Heart left ventricle (tissue), 16 donors: Measurements from ENCODE around the gene SUGP2. TPM values are rescaled to one million over a fixed set of nuclear protein-coding genes. Genes with fewer than 3 reads are reported as not detected.

Experiments
- ATAC-seq, 4 donors: fragments of 200-7000 bp; cut with Tn5 transposase; one replicate each; pipeline ENCODE4 v1.9.1; 2020 to 2022; ENCODE audit warnings: moderate library complexity in 4 of 4, mild to moderate bottlenecking in 3 of 4, moderate number of reproducible peaks in 1 of 4
- DNase-seq, 5 donors: peaks; one replicate each; pipeline ENCODE4 v3.0.0-alpha.2; 2020
- H3K27ac ChIP-seq, 12 donors: fragments of 200-600 bp; sonication (generic) in 4 of 12; one replicate each; pipeline versions ENCODE4 v1.5.0 to v1.8.0; 2016 to 2022; ENCODE audit warnings: mild to moderate bottlenecking in 2 of 12
- H3K27me3 ChIP-seq, 9 donors: fragments of 200-600 bp; sonication (generic) in 2 of 9; one replicate each; pipeline versions ENCODE4 v1.5.1 to v1.8.0; 2016 to 2022; ENCODE audit warnings: mild to moderate bottlenecking in 3 of 9
- H3K36me3 ChIP-seq, 9 donors: fragments of 200-600 bp; sonication (generic) in 2 of 9; one replicate each; pipeline versions ENCODE4 v1.5.0 to v1.8.0; 2018 to 2022; ENCODE audit warnings: mild to moderate bottlenecking in 2 of 9
- H3K4me1 ChIP-seq, 12 donors: fragments of 200-600 bp; sonication (generic) in 4 of 12; one replicate each; pipeline versions ENCODE4 v1.5.0 to v1.8.0; 2016 to 2022; ENCODE audit warnings: mild to moderate bottlenecking in 3 of 12
- H3K4me3 ChIP-seq, 12 donors: fragments of 200-600 bp; sonication (generic) in 4 of 12; one replicate each; pipeline versions ENCODE4 v1.5.0 to v1.8.0; 2017 to 2022; ENCODE audit warnings: mild to moderate bottlenecking in 9 of 12, moderate library complexity in 4 of 12
- H3K9me3 ChIP-seq, 12 donors: fragments of 200-600 bp; sonication (generic) in 4 of 12; one replicate each; pipeline versions ENCODE4 v1.5.0 to v1.8.0; 2016 to 2022; ENCODE audit warnings: mild to moderate bottlenecking in 1 of 12
- POLR2A ChIP-seq, 2 donors: fragments of 450-650 bp; IDR thresholded peaks; one replicate each; pipeline ENCODE4 v1.6.1; 2017; ENCODE audit warnings: antibody characterized with exemption in 2 of 2, mild to moderate bottlenecking in 2 of 2, moderate library complexity in 2 of 2
- WGBS, 4 donors: extraction: QIAGEN DNeasy Blood & Tissue Kit in 2 of 4; methylation state at CpG; one replicate each; pipeline versions ENCODE4 v1.1.5 to v1.1.7; 2013 to 2018; 5-methylcytosine and 5-hydroxymethylcytosine counted together
- intact Hi-C, 10 donors: fragments of 100-400 bp; cut with DNase I; formaldehyde crosslinking; loops; one replicate each; pipeline versions ENCODE4 v1.11.1 to v1.14.2; 2022
- polyA plus RNA-seq, 2 donors: library from polyadenylated mRNA; stranded (reverse); fragments of 200-250 nt; gene quantifications; one replicate each; pipeline ENCODE4 v1.2.3, GENCODE V29; 2013
- total RNA-seq, 9 donors: library from RNA; depleted of rRNA in 2 of 9; stranded (reverse); fragments of >200 nt in 2 of 9; fragmentation: NEBNext Ultra II Directional in 3 of 9; extraction: Animal tissue kit (Norgen Biotek cat#: 25700) in 3 of 9; gene quantifications; one replicate each; pipeline versions ENCODE4 v1.1.0 to v1.2.4, GENCODE V29; 2016 to 2023
- TF ChIP-seq, protein P1 (sequence below), 12 donors: fragments of 200-600 bp; sonication (generic) in 4 of 12; IDR thresholded peaks; one replicate each; pipeline versions ENCODE4 v1.5.0 to v1.8.0; 2018 to 2022; ENCODE audit warnings: antibody characterized with exemption in 12 of 12, mild to moderate bottlenecking in 5 of 12
- donor health status: ischemic (EF 13 %, LVEDD 7.1; RV severe dilation, severe dysfunction).
- donor health status: healthy with polysubstance abuse.
- donor health status: DM: no; HTN: yes; CAD: no.
- donor health status: DM: no; HTN: no; CAD: no.
- donor health status: ischemic (EF 25% LVEDD 6.9; RV normal size, moderate dysfunction).
- donor health status: ischemic (EF 25% LVEDD 5.7; RV mildly dilated, moderate dysfunction).
- donor health status: healthy.
- donor health status: DM: yes; HTN: yes; CAD: no.
- donor health status: ischemic (EF 35%, LVEDD 5.7; RV mildly dilated, moderate dysfunction).
- donor health status: nonischemic (EF 11% LVEDD 7.7; RV severe dilation, severe dysfunction).
- donor health status: DM: yes; HTN: yes; CAD: no.
- donor health status: PGD.
- donor health status: ischemic (EF 29% LVEDD 5.4; RV normal size, mild dysfunction).
- donor health status: nonischemic (EF 23%, LVEDD 6.1; RV moderate dilation, normal function).

The SUGP2 gene
- total and polyA plus RNA-seq, 11 donors, result 36.1 to 76.5 (median 56.6) TPM

DNA sequence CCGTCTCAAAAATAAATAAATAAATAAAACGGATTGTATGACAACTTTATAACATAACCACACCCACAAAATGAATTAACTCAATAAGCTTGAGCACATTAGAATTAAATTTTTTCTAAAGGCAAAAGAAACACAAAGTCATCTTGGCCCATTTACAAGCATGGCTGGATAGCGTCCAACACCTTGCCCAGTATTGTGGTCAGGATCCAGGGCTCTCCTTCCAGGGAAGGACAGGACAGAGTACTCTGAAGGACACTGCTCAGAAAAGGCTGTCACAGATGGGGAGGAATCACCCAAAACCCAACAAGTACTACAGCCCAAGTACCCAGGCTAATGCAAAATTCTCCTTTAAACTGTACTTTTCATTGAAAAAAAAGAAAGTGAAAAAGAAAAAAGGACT is 27.1 kb downstream of the SUGP2 start:
- WGBS, 4 donors, result 52 to 74% (median 67%) methylated on average over 3 of the region's 3 CpGs
- ATAC-seq, result peak in 1 of 4 donors; percentile 40
- intact Hi-C loops, result no loop called here

DNA sequence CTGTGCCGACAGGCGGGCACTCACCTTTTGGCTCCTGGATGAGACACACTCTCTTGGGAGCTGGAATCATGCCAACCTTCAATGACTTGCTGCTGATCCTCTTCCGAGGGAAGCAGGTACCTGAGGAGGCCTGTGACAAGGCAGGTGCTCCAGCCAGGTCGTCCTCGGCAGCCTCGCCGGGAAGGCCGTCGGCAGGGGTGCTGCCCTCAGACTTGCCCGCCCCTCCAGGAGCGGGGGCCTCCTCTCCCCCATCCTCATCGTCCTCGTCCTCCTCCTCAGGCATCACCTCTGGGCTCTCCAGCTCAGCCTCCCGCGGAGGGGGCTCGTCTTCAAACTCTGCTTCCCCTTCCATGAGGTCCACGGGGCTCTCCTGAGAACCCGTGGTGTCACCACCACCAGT is 29.2 kb downstream of the SUGP2 start:
- WGBS, 4 donors, result 89 to 94% (median 91%) methylated on average over 12 to 18 of the region's 18 CpGs
- TF ChIP-seq, protein P1, sequence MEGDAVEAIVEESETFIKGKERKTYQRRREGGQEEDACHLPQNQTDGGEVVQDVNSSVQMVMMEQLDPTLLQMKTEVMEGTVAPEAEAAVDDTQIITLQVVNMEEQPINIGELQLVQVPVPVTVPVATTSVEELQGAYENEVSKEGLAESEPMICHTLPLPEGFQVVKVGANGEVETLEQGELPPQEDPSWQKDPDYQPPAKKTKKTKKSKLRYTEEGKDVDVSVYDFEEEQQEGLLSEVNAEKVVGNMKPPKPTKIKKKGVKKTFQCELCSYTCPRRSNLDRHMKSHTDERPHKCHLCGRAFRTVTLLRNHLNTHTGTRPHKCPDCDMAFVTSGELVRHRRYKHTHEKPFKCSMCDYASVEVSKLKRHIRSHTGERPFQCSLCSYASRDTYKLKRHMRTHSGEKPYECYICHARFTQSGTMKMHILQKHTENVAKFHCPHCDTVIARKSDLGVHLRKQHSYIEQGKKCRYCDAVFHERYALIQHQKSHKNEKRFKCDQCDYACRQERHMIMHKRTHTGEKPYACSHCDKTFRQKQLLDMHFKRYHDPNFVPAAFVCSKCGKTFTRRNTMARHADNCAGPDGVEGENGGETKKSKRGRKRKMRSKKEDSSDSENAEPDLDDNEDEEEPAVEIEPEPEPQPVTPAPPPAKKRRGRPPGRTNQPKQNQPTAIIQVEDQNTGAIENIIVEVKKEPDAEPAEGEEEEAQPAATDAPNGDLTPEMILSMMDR (IDR thresholded peaks at IDR 0.05), result no peak
- TF ChIP-seq POLR2A (IDR thresholded peaks at IDR 0.05), result no peak
- DNase-seq (no peak), ATAC-seq (no peak)
- H3K27me3 ChIP-seq, result no peaks in the 10 kb centered on the region
- intact Hi-C loops, result no loop called here
- peaks cover 0 to 96% (median 82%) of the 10 kb centered on the region in 9 donors for H3K36me3 ChIP-seq
- H3K9me3 ChIP-seq, result no peaks in the 10 kb centered on the region
- peaks cover 0 to 7% (median under 1%) of the 10 kb centered on the region in 12 donors for H3K4me1 ChIP-seq
- H3K27ac ChIP-seq, result no peak overlapping the region
- H3K4me3 ChIP-seq, result no peak overlapping the region

More for the DNA sequence above, 27.1 kb downstream of the SUGP2 start:
- TF ChIP-seq, protein P1 (IDR thresholded peaks at IDR 0.05), result no peak
- Histone ChIP-seq H3K4me1 (peaks cover 0 to 5% (median 0%) of the 10 kb centered on the region in 12 donors), H3K36me3 (peaks cover 0 to 97% (median 91%) of the 10 kb centered on the region in 9 donors), H3K27ac (no peak overlapping the region), H3K9me3 (no peaks in the 10 kb centered on the region), H3K27me3 (no peaks in the 10 kb centered on the region), H3K4me3 (no peak overlapping the region)
- DNase-seq, result no peak

DNA sequence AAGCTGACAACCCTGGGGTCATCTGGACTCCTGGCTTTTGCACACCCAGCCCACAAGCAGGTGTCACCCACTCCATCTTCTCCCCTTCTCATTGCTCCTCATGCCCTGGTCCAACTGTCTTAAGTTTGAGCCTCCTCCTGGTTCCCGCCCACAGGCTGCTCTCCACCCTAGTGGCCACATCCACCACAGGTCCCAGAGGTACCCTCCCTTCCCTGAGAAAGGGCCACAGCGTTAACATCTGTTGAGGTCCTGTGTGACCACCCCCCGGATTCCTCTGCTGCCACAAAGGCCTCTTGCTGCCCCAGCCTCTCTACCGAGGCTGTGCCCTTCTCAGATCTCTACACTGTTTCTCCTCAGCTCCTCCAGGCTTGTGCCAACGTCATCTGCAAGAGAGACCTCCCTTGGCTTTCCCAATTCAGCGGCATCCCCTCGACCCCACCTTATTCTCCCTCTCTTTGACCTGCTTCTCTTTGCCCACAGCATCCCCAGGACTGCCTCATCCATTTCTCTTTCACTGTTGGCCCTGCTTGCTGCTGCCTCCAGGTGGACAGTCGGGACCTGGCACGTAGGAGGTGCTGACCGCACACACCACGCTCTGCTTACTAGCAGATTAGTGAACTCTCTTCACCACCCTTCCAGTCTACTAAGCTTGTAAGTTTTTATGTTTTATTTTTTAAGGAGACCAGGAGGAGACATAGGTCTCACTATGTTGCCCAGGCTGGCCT is 33.3 kb downstream of the SUGP2 start:
- no peak for TF ChIP-seq POLR2A (IDR thresholded peaks at IDR 0.05)
- TF ChIP-seq, protein P1 (IDR thresholded peaks at IDR 0.05), result peak in 2 of 12 donors; percentile 5 to 12
- no peak overlapping the region for H3K4me3 ChIP-seq
- no peak for DNase-seq
- no peak overlapping the region for H3K27ac ChIP-seq
- peaks cover 0 to 93% (median 68%) of the 10 kb centered on the region in 9 donors for H3K36me3 ChIP-seq
- no peak for ATAC-seq
- WGBS, 4 donors, result 83 to 86% (median 85%) methylated on average over 11 of the region's 11 CpGs
- no peaks in the 10 kb centered on the region for H3K27me3 ChIP-seq
- H3K4me1 ChIP-seq, result peaks cover 0 to 10% (median 3%) of the 10 kb centered on the region in 12 donors
- intact Hi-C loops, result no loop called here
- no peaks in the 10 kb centered on the region for H3K9me3 ChIP-seq

DNA sequence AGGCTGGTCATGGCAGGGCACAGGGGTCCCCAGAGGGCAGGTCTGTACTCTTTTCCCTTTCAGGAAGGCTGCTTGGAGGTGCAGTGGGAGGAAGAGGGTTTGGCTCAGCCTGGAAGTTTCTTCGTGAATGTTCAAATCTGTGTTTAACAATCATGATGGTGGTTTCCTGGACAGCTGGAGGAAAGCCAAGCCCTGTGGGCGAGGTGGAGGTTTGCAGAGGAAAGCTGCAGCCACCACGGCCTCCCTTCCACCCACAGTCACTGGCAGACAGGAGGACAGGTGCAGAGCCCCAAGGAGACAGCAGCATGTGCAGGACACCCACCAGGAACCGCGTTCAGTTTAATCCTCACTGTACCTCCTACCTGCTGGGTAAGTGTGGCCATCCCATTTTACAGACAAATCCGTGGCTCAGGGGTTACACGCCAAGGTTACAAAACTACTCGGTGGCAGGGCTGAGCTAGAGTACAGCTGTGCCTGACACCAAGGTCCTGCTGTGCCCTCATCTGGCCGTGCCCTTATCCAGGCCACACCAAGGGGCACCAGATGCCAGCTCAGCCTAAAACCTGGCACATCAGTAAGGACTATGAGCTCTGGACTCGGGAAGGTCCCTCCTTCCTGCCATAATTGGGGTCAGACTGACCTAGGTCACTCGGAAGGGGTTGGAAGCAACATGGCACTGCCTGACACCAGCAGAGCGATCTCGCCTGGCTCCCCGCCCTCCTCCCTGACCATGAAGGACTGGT is 34.1 kb downstream of the SUGP2 start:
- Histone ChIP-seq H3K4me3 (no peak overlapping the region), H3K9me3 (no peaks in the 10 kb centered on the region), H3K4me1 (peaks cover 0 to 10% (median 3%) of the 10 kb centered on the region in 12 donors), H3K36me3 (peaks cover 0 to 93% (median 68%) of the 10 kb centered on the region in 9 donors), H3K27ac (peak overlapping the region in 1 of 12 donors; percentile 15), H3K27me3 (no peaks in the 10 kb centered on the region)
- intact Hi-C loops, result no loop called here
- TF ChIP-seq, protein P1 (IDR thresholded peaks at IDR 0.05), result no peak
- TF ChIP-seq POLR2A (IDR thresholded peaks at IDR 0.05), result no peak
- ATAC-seq, result peak in 1 of 4 donors; percentile 12
- WGBS, 4 donors, result 68 to 70% (median 68%) methylated on average over 11 to 14 of the region's 14 CpGs
- DNase-seq, result peak in 1 of 5 donors; percentile 29
